Epidermal melanocyte (primary cell): ENCODE data around the gene PPL.
"Not testable (repeated sequence)": the region's sequence is repeated elsewhere in the genome, so short reads cannot be mapped to it uniquely, and the experiment has no call there.

Experiments used
- DNase-seq: peaks from one replicate; pipeline ENCODE4 v3.0.0; 2011; ENCODE audit warnings: low spot score; ENCODE audit not compliant: insufficient read length

The PPL gene, protein sequence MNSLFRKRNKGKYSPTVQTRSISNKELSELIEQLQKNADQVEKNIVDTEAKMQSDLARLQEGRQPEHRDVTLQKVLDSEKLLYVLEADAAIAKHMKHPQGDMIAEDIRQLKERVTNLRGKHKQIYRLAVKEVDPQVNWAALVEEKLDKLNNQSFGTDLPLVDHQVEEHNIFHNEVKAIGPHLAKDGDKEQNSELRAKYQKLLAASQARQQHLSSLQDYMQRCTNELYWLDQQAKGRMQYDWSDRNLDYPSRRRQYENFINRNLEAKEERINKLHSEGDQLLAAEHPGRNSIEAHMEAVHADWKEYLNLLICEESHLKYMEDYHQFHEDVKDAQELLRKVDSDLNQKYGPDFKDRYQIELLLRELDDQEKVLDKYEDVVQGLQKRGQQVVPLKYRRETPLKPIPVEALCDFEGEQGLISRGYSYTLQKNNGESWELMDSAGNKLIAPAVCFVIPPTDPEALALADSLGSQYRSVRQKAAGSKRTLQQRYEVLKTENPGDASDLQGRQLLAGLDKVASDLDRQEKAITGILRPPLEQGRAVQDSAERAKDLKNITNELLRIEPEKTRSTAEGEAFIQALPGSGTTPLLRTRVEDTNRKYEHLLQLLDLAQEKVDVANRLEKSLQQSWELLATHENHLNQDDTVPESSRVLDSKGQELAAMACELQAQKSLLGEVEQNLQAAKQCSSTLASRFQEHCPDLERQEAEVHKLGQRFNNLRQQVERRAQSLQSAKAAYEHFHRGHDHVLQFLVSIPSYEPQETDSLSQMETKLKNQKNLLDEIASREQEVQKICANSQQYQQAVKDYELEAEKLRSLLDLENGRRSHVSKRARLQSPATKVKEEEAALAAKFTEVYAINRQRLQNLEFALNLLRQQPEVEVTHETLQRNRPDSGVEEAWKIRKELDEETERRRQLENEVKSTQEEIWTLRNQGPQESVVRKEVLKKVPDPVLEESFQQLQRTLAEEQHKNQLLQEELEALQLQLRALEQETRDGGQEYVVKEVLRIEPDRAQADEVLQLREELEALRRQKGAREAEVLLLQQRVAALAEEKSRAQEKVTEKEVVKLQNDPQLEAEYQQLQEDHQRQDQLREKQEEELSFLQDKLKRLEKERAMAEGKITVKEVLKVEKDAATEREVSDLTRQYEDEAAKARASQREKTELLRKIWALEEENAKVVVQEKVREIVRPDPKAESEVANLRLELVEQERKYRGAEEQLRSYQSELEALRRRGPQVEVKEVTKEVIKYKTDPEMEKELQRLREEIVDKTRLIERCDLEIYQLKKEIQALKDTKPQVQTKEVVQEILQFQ (N-terminal part only)

GRCh38 chr16:4936991-4937781, at the start of gene PPL:
TSS of gene PPL (minus strand) at chr16:4937148. CDS start at chr16:4937045, 103 bp downstream.
- DNase-seq: no peak

DNA sequence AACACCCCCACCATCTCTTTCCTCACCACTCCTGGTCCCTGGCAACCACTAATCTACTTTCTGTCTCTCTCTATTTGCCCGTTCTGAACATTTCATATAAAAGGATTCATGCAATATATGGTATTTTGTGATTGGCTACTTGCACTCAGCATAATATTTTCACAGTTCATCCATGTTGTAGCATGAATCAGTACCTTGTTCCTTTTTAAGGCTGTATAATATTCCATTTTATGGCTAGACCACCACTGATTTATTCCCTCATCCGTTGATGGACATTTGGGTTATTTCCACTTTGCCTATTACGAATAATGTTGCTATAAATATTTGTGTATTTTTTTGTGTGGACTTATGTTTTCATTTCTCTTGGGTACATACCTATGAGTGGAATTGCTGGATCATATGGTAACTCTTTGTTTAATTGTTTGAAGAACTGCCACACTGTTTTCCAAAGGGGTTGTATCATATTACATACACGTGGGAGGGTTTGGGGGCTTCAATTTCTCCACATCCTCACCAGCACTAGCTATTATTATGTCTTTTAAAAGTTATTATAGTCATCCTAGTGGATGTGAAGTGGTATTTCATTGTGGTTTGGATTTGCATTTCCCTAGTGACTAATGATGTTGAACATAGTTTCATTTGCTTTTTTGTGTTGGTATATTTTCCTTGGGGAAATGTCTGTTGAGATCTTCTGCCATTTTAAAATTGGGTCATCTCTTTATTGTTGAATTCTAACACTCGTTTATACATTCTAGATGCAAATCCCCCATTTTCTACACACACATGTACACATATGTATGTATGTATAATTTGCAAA, 47.4 kb upstream of the PPL start:
- no peak for DNase-seq

GRCh38 chr16:4982056-4982867, 45.3 kb upstream of the PPL start:
- no peak for DNase-seq

DNA sequence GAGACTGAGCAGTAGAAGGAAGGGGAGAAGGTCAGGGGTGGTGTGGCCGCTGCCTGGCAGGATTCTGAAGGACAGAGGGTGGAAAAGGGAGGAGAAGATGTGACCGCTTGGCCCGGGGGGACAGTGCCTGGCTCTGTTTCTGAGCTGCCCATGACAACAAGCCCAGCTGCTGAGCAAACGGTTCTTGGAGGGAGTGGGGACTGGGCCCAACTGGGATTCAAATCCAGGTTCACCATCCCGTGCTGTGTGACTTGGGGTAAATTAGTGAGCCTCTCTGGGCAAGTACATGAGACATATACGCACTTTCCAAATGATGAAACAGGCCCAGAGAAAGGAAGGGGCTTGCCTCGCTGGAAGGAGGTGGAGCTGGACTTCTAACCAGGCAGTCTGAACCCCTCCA, 44.5 kb upstream of the PPL start:
- no peak for DNase-seq

DNA sequence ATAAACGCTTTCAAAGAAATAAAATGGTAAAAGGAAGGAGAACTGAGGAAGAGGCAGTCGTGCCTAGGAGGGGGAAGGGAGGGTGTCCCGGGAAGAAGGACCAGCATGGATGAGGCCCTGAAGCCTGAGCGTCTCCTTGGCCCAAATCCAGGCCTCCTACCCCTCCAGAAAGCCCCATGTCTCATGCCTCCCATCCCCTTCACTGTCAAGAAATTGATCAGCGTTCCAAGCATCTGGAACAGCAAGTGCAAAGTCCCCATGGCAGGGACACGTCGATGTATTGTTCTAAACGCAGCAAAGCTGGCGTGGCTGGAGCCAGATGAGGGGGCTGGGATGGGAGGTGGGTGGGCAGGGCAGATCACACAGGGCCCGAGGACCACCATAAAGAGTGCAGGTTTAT, 43.7 kb upstream of the PPL start:
- DNase-seq: no peak

- no peak for DNase-seq
These were observed 43.0 kb upstream of the PPL start for GRCh38 chr16:4979736-4980660.

- no peak for DNase-seq
These were observed 42.2 kb upstream of the PPL start for GRCh38 chr16:4979164-4979563.

DNA sequence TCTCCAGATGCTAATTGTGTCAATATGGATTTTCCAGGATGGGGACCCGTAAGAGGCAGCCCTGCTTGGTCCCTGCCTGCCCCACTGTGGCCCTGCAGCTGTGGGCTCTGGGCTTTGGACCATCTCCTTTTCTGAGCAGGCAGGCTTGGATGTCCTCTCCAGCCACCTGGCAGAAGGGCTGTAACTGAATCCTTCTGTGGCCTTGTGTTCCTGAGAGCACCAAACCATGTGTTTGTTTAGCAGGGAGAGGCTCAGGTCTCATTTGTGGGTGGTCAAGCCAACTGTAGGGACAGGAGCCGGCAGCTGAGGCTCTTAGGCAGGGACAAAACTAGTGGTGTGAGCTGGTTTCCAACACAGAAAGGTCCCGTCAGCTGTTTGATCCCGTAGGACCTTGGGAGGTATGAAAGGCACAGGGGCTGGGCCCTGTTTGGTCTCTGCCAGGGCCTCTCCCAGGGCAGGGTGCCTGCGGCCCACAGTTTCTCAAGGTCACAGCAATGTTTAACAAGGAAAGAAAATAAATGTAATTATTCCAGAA, 39.7 kb upstream of the PPL start:
- DNase-seq: no peak

GRCh38 chr16:4976079-4976478, 39.1 kb upstream of the PPL start:
- DNase-seq: no peak

GRCh38 chr16:4972938-4973587, 36.1 kb upstream of the PPL start:
- DNase-seq: no peak

DNA sequence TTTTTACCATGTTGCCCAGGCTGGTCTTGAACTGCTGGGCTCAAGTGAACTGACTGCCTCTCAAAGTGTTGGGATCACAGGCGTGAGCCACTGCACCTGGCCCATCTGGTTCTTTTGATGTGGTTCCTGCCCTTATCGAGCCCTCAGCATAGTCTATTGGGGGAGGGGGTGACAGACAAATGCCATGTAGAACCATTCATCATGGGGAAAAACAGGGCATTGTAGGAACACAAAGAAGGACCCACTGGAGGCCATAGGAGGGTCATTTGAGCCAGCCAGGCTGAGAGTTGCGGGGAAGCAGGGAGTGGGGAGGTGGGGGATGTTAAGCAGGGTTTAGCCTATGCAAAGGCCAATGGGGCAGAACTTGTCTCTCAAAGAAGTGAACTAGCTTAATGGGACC, 33.1 kb upstream of the PPL start:
- no peak for DNase-seq

DNA sequence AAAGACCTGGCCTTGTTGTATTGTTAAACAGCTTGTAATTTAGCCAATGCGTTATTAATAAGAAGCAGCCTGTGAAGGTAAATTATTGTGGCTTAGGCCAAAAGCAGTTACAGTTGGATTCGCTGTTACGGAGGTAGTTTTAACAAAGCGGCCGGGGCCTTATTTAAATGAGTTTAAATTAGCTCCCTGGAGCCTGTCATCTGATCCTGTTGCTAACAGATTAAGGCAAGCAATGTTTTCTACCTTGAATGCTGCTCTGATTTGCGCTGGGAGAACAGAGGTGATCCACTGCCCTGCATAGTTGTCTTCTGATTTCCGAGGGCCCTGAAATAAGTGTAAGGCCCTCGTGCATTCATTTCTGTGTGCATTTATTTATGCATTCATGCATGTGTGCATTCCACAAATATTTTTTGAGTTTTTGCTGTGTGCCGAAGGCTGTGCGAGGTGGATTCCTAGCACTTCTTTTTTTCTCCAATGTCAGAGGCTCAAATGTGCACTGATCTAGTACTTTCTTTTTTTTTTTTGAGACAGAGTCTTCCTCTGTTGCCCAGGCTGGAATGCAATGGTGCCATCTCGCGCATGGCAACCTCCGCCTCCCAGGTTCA, 32.0 kb upstream of the PPL start:
- DNase-seq: no peak

GRCh38 chr16:4968278-4968677, 31.3 kb upstream of the PPL start:
- not testable (repeated sequence) for DNase-seq

DNA sequence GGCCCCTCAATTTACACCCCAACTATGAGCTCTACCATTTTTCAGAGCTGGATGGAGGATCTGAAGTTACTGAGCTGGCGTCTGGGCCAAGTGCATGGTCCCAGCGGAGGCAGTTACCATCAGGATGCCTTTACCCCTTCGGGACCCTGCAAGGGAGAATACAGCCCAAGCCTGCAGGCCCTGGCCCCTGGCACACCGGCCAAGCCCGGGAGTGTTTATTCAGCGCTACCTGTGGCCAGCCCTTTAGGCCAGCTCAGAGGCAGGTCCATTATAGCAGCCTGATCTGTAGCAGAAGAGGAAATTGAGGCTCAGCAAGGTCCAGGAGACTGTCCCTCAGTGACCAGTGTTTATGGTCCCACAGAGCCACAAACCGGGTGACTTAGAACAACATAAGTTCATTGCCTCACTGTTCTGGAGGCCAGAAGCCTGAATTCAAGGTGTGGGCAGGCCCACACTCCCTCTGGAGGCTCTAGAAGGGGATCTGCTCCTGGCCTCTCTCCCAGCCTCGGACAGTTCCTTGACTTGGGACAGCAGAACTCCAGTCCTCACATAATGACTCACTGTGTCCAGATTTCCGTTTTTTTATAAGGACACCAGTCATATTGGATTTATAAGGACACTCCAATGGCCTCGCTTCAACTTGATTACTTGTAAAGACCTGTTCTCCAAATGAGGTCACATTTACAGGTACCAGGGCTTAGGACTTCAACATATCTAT, 29.9 kb upstream of the PPL start:
- no peak for DNase-seq

DNA sequence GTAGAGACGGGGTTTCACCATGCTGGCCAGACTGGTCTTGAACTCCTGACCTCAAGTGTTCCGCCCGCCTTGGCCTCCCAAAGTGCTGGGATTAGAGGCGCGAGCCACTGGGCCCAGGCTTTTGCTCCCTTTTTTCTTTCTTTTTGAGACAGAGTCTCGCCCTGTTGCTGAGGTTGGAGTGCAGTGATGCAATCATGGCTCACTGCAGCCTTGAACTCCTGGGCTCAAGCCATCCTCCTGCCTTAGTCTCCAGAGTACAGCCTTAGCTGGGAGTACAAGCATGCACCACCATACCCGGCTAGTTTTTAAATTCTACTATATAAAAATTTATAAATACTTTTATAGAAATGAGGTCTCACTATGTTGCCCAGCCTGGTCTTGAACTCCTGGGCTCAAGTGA, 26.6 kb upstream of the PPL start:
- not testable (repeated sequence) for DNase-seq

DNA sequence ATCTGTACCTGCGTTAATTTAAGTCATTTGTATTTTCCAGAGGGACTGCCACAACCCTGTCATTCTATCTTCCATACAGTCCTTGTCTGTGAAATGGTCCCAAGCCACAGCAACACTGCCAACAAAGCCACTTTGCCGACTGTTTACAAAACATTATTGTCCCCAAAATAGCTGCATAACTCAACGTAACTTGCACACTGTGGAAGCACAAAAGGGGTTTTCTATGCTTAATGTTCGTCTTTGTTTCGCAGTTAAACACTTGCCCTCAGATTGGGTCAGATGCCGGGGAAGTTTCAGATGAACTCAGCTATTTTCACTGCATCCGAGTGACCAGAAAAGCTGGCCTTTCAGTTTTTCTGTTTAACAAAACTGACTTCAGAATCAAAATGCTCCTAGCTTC, 25.8 kb upstream of the PPL start:
- DNase-seq: peak; percentile 49
